GM23338 (cell line): ENCODE measurements around the gene ROBO1. TPM values are rescaled to one million over a fixed set of nuclear protein-coding genes. Genes with fewer than 3 reads are reported as not detected.

Experiments
- ATAC-seq: fragments of 200-7000 bp; cut with Tn5 transposase; 3 replicates; pipeline ENCODE4 v1.9.1; 2020
- DNase-seq: peaks from one replicate; pipeline ENCODE4 v3.0.0-alpha.2; 2015; ENCODE audit warnings: low spot score
- H2AFZ ChIP-seq: fragments of 200-600 bp; sonication (generic); 2 replicates; pipeline ENCODE4 v1.8.0; 2016; ENCODE audit warnings: antibody characterized with exemption, mild to moderate bottlenecking, moderate library complexity
- H3F3A ChIP-seq: fragments of 200-600 bp; sonication (generic); replicated peaks from 2 replicates; pipeline ENCODE4 v1.8.0; 2017; ENCODE audit warnings: antibody characterized with exemption, mixed run types, low read depth
- H3K27ac ChIP-seq: fragments of 200-600 bp; sonication (generic); 2 replicates; pipeline ENCODE4 v1.6.1; 2016; ENCODE audit warnings: low read depth
- H3K27me3 ChIP-seq: fragments of 200-600 bp; sonication (generic); 2 replicates; pipeline ENCODE4 v1.8.0; 2016; ENCODE audit warnings: mild to moderate bottlenecking, mixed run types, moderate library complexity; ENCODE audit not compliant: insufficient read depth
- H3K36me3 ChIP-seq: fragments of 200-600 bp; sonication (generic); 2 replicates; pipeline ENCODE4 v1.8.0; 2016; ENCODE audit warnings: mild to moderate bottlenecking; ENCODE audit not compliant: insufficient read depth
- H3K4me1 ChIP-seq: fragments of 200-600 bp; sonication (generic); 2 replicates; pipeline ENCODE4 v1.8.0; 2016; ENCODE audit warnings: mild to moderate bottlenecking, moderate library complexity; ENCODE audit not compliant: insufficient read depth
- H3K4me2 ChIP-seq: fragments of 200-600 bp; sonication (generic); 2 replicates; pipeline ENCODE4 v1.7.1; 2017; ENCODE audit warnings: mixed run types
- H3K4me3 ChIP-seq: fragments of 200-600 bp; sonication (generic); 2 replicates; pipeline ENCODE4 v1.6.1; 2016; ENCODE audit warnings: mixed run types
- H3K79me2 ChIP-seq: fragments of 200-600 bp; sonication (generic); replicated peaks from 2 replicates; pipeline ENCODE4 v1.8.0; 2017; ENCODE audit warnings: mild to moderate bottlenecking; ENCODE audit not compliant: insufficient read depth
- H3K9me2 ChIP-seq: fragments of 200-600 bp; sonication (generic); 2 replicates; pipeline ENCODE4 v1.8.0; 2017; ENCODE audit not compliant: insufficient read depth
- H4K20me1 ChIP-seq: fragments of 200-600 bp; sonication (generic); replicated peaks from 2 replicates; pipeline ENCODE4 v1.8.0; 2017; ENCODE audit warnings: mild to moderate bottlenecking; ENCODE audit not compliant: insufficient read depth
- H3K27ac Mint-ChIP-seq: 2 replicates; pipeline ENCODE4 v1.8.0; 2020; ENCODE audit warnings: inconsistent platforms, mild to moderate bottlenecking, moderate library complexity, mixed read lengths
- H3K27me3 Mint-ChIP-seq: 3 replicates; pipeline ENCODE4 v1.8.0; 2022; ENCODE audit warnings: low read depth, mild to moderate bottlenecking, moderate library complexity, mixed read lengths, inconsistent platforms; ENCODE audit not compliant: insufficient read depth, poor library complexity
- H3K36me3 Mint-ChIP-seq: 3 replicates; pipeline ENCODE4 v1.8.0; 2021; ENCODE audit warnings: low read depth, mild to moderate bottlenecking, inconsistent platforms, moderate library complexity, mixed read lengths
- H3K4me1 Mint-ChIP-seq: 3 replicates; pipeline ENCODE4 v1.8.0; 2020; ENCODE audit warnings: mild to moderate bottlenecking, inconsistent platforms, mixed read lengths
- H3K4me3 Mint-ChIP-seq: 3 replicates; pipeline ENCODE4 v1.8.0; 2021; ENCODE audit warnings: moderate library complexity, mild to moderate bottlenecking, inconsistent platforms, mixed read lengths
- H3K9me3 Mint-ChIP-seq: 3 replicates; pipeline ENCODE4 v1.8.0; 2020; ENCODE audit warnings: moderate library complexity, mild to moderate bottlenecking, inconsistent platforms, mixed read lengths
- CREB1 ChIP-seq: fragments of 250-450 bp; sonication (Bioruptor Pico); IDR thresholded peaks from 2 replicates; pipeline ENCODE4 v1.5.0; 2020; ENCODE audit warnings: low read depth, mild to moderate bottlenecking, moderate library complexity
- EZH2 ChIP-seq: fragments of 200-600 bp; sonication (generic); IDR thresholded peaks from one replicate; pipeline ENCODE4 v1.8.0; 2017; ENCODE audit warnings: antibody characterized with exemption, mild to moderate bottlenecking, low read depth; ENCODE audit not compliant: unreplicated experiment
- EZH2phosphoT487 ChIP-seq: fragments of 200-600 bp; sonication (generic); IDR thresholded peaks from one replicate; pipeline ENCODE4 v1.8.1; 2018; ENCODE audit warnings: antibody characterized with exemption; ENCODE audit not compliant: unreplicated experiment
- JUNB ChIP-seq: IDR thresholded peaks from one replicate; pipeline ENCODE4 v1.6.1; 2016; ENCODE audit warnings: antibody characterized with exemption; ENCODE audit not compliant: unreplicated experiment
- NANOG ChIP-seq: IDR thresholded peaks from 2 replicates; pipeline ENCODE4 v1.6.1; 2016; ENCODE audit warnings: antibody characterized with exemption, borderline replicate concordance
- POLR2AphosphoS5 ChIP-seq: IDR thresholded peaks from 2 replicates; pipeline ENCODE4 v1.6.1; 2016; ENCODE audit warnings: antibody characterized with exemption, low read depth
- STAT1 ChIP-seq: IDR thresholded peaks from one replicate; pipeline ENCODE4 v1.6.1; 2016; ENCODE audit warnings: antibody characterized with exemption; ENCODE audit not compliant: unreplicated experiment
- ZNF114 ChIP-seq: fragments of 250-450 bp; sonication (Bioruptor Pico); IDR thresholded peaks from 2 replicates; pipeline ENCODE4 v1.5.0; 2020; ENCODE audit warnings: mild to moderate bottlenecking, moderate library complexity
- ZNF331 ChIP-seq: fragments of 250-450 bp; sonication (Bioruptor Pico); IDR thresholded peaks from 2 replicates; pipeline ENCODE4 v1.5.0; 2020; ENCODE audit warnings: low read depth, mild to moderate bottlenecking, moderate library complexity
- polyA plus RNA-seq: library from polyadenylated mRNA; unstranded; fragments of >200 nt; fragmentation: Nextera tagmentation; extraction: Ambion mirVana; gene quantifications from 2 replicates; pipeline ENCODE4 v1.2.1, GENCODE V29; 2016
- total RNA-seq: library from RNA; depleted of rRNA; stranded (reverse); fragments of >200 nt; shearing (Covaris generic); gene quantifications from 2 replicates; pipeline ENCODE4 v1.2.3, GENCODE V29; 2014
- TF ChIP-seq, protein P1 (sequence below): IDR thresholded peaks from 2 replicates; pipeline ENCODE4 v1.6.1; 2016; ENCODE audit warnings: antibody characterized with exemption
- TF ChIP-seq, protein P2 (sequence below), 2 experiments: fragments of 200-600 bp in 1 of 2; sonication (generic) in 1 of 2; conservative IDR thresholded peaks; 2 replicates each; pipeline versions ENCODE4 v1.5.1 to v1.6.1; 2016 to 2017; ENCODE audit warnings: antibody characterized with exemption in 2 of 2, low read depth in 2 of 2, mild to moderate bottlenecking in 2 of 2, moderate library complexity in 1 of 2
- TF ChIP-seq, protein P3 (sequence below): IDR thresholded peaks from one replicate; pipeline ENCODE4 v1.6.1; 2018; ENCODE audit warnings: antibody characterized with exemption; ENCODE audit not compliant: unreplicated experiment

The ROBO1 gene
- total and polyA plus RNA-seq, 2 experiments from 2014 or later: 19.2 to 78.3 TPM

DNA sequence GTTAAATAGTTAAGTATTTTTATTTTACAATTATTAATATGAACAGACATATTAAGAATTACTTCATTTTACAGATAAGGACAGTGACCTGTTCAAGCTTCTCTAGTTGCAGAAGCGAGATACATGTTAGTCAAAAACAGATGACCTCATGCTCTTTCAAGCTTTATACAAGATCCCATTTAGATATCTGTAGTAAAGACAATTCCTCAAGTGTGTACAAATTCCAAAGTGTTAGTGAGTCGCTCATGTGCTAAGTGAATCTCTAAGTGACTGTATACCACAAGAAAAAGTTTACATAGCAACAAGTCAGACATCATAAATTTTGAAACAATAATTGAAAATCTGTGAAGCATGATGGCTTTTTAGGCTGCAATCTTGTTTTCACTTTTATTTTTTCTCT, 293.8 kb downstream of the ROBO1 start:
- Histone ChIP-seq H3K36me3 (no peaks in the 10 kb centered on the region), H4K20me1 (no peaks in the 10 kb centered on the region), H3F3A (no peaks in the 10 kb centered on the region), H3K4me1 (no peaks in the 10 kb centered on the region), H3K9me2 (no peaks in the 10 kb centered on the region), H3K4me2 (no peak overlapping the region), H2AFZ (no peak overlapping the region), H3K79me2 (no peaks in the 10 kb centered on the region), H3K27ac (no peak overlapping the region), H3K27me3 (no peaks in the 10 kb centered on the region), H3K4me3 (no peak overlapping the region)
- Mint-ChIP-seq H3K4me1 (no peaks in the 10 kb centered on the region), H3K36me3 (no peaks in the 10 kb centered on the region), H3K4me3 (no peak overlapping the region), H3K9me3 (no peaks in the 10 kb centered on the region), H3K27me3 (no peaks in the 10 kb centered on the region), H3K27ac (no peak overlapping the region)
- ATAC-seq (no peak), DNase-seq (no peak)
- no peak for TF ChIP-seq ZNF331 (CRISPR knock-in tag)
- TF ChIP-seq, protein P1, sequence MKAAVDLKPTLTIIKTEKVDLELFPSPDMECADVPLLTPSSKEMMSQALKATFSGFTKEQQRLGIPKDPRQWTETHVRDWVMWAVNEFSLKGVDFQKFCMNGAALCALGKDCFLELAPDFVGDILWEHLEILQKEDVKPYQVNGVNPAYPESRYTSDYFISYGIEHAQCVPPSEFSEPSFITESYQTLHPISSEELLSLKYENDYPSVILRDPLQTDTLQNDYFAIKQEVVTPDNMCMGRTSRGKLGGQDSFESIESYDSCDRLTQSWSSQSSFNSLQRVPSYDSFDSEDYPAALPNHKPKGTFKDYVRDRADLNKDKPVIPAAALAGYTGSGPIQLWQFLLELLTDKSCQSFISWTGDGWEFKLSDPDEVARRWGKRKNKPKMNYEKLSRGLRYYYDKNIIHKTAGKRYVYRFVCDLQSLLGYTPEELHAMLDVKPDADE: no peak
- TF ChIP-seq NANOG: no peak

DNA sequence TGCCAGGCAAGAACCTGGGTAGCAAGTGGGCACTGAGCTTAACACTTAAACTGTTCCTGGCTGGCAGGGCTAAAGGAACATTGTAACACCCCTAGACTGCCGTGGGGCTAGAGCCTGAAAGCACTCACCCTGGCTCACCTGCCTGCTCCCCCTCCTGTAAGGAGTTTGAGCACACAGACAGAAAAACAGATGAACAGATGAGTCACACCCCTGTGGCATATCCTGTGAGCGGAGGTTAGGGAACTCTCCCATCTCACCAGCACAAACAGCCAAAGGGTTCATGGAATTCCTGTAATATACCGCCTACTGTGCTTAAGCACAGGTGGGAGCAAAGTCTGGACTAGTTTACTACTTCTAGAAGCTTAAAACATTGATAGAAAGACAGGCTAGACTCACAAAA, 300.1 kb downstream of the ROBO1 start:
- peak; percentile 18 for DNase-seq
- no peak overlapping the region for H3K27ac Mint-ChIP-seq
- H3K4me3 ChIP-seq: no peak overlapping the region

More for the DNA sequence above, 300.1 kb downstream of the ROBO1 start:
- no peaks in the 10 kb centered on the region; the same call in 1 of the 2 replicates for H3K4me1 ChIP-seq
- no peak overlapping the region for H3K27ac ChIP-seq
- Mint-ChIP-seq H3K27me3 (no peaks in the 10 kb centered on the region), H3K9me3 (no peaks in the 10 kb centered on the region; the same call in 2 of the 3 replicates), H3K36me3 (no peaks in the 10 kb centered on the region), H3K4me1 (peaks cover 2% of the 10 kb centered on the region; the same call in 2 of the 3 replicates), H3K4me3 (no peak overlapping the region)
- no peak for TF ChIP-seq POLR2AphosphoS5
- no peak for TF ChIP-seq ZNF114
- no peak for TF ChIP-seq JUNB
- no peak for TF ChIP-seq EZH2
- no peak for TF ChIP-seq EZH2phosphoT487
- no peak for TF ChIP-seq CREB1
- TF ChIP-seq, protein P1: no peak
- TF ChIP-seq ZNF331 (CRISPR knock-in tag): no peak
- TF ChIP-seq, protein P2, sequence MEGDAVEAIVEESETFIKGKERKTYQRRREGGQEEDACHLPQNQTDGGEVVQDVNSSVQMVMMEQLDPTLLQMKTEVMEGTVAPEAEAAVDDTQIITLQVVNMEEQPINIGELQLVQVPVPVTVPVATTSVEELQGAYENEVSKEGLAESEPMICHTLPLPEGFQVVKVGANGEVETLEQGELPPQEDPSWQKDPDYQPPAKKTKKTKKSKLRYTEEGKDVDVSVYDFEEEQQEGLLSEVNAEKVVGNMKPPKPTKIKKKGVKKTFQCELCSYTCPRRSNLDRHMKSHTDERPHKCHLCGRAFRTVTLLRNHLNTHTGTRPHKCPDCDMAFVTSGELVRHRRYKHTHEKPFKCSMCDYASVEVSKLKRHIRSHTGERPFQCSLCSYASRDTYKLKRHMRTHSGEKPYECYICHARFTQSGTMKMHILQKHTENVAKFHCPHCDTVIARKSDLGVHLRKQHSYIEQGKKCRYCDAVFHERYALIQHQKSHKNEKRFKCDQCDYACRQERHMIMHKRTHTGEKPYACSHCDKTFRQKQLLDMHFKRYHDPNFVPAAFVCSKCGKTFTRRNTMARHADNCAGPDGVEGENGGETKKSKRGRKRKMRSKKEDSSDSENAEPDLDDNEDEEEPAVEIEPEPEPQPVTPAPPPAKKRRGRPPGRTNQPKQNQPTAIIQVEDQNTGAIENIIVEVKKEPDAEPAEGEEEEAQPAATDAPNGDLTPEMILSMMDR (conservative IDR thresholded peaks at IDR 0.05; ENCODE audit: low read depth in 2 of 2): no peak
- TF ChIP-seq STAT1: no peak
- TF ChIP-seq, protein P3, sequence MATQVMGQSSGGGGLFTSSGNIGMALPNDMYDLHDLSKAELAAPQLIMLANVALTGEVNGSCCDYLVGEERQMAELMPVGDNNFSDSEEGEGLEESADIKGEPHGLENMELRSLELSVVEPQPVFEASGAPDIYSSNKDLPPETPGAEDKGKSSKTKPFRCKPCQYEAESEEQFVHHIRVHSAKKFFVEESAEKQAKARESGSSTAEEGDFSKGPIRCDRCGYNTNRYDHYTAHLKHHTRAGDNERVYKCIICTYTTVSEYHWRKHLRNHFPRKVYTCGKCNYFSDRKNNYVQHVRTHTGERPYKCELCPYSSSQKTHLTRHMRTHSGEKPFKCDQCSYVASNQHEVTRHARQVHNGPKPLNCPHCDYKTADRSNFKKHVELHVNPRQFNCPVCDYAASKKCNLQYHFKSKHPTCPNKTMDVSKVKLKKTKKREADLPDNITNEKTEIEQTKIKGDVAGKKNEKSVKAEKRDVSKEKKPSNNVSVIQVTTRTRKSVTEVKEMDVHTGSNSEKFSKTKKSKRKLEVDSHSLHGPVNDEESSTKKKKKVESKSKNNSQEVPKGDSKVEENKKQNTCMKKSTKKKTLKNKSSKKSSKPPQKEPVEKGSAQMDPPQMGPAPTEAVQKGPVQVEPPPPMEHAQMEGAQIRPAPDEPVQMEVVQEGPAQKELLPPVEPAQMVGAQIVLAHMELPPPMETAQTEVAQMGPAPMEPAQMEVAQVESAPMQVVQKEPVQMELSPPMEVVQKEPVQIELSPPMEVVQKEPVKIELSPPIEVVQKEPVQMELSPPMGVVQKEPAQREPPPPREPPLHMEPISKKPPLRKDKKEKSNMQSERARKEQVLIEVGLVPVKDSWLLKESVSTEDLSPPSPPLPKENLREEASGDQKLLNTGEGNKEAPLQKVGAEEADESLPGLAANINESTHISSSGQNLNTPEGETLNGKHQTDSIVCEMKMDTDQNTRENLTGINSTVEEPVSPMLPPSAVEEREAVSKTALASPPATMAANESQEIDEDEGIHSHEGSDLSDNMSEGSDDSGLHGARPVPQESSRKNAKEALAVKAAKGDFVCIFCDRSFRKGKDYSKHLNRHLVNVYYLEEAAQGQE: no peak
- H3K79me2 ChIP-seq: no peaks in the 10 kb centered on the region
- no peaks in the 10 kb centered on the region for H3K9me2 ChIP-seq
- H2AFZ ChIP-seq: peak overlapping the region; percentile 39; the same call in 1 of the 2 replicates
- no peaks in the 10 kb centered on the region for H3K27me3 ChIP-seq
- no peaks in the 10 kb centered on the region for H4K20me1 ChIP-seq
- H3K36me3 ChIP-seq: no peaks in the 10 kb centered on the region
- no peak overlapping the region for H3K4me2 ChIP-seq
- peak; percentile 53; the same call in 2 of the 3 replicates for ATAC-seq
- no peaks in the 10 kb centered on the region for H3F3A ChIP-seq
